GM21360 (cell line): Measurements from ENCODE around the gene PLXNA4.

ENCODE experiments used
- ATAC-seq: cut with Tn5 transposase; IDR thresholded peaks from one replicate; pipeline ENCODE4 v1.9.1; 2021; ENCODE audit warnings: mild to moderate bottlenecking, moderate library complexity; ENCODE audit not compliant: unreplicated experiment

PLXNA4 gene

DNA sequence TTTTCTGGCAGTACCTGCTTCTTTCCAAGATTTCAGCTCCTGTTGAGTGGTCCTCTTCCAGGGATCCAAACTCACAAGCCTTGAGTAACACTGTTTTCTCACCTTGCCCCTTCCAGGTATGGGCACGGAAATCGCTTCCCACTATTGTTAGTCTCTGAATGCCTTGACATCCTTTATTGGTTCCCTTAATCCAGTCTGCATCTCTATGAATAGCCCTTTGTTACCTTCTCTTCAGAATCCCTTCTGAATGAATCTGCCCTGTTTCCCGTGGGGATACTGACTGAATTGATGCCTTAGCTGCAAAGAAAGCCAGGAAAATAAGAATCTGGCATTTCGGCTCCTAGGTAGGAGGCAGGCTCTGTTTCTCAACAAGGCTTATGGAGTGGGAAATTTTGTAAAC lies 467.7 kb downstream of the PLXNA4 start:
- no peak for ATAC-seq

DNA sequence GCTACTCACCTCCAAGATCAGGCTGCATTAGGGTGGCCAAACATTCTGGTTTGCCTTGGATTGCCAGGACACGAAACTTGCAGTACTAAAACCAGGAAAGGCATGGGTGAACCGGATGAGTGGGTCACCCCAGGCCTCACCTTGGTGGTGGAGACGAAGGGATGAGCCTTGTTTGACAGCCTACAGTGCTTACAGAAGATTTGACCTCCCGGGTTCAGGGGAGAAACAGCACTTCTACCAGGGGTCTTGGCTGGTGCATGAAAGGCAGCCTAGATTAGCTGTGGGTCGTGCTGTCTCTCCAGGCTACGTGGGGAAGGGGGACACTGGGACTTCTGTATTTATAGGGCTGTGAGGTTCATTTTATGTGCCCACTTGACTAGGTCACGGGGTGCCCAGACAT lies 469.8 kb downstream of the PLXNA4 start:
- ATAC-seq: no peak

DNA sequence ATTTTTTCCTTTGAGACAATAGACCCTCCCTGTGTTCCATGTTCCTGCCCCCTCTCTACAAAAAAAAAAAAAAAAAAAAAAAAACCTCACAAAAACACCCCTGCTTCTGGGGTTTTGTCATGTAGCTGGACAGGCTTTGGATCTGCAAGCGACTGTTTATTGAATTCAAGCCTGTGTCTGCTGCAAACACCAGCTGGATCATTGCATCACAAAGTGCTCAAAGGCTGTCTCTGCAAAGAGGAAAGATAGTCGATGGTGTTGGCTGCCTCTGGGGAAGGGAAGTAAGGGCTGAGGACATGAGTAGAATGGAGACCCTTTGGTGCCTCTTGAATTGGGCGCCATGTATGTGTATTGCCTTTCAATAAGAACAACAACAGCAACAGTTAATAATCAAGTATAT lies 471.2 kb downstream of the PLXNA4 start:
- ATAC-seq: no peak

DNA sequence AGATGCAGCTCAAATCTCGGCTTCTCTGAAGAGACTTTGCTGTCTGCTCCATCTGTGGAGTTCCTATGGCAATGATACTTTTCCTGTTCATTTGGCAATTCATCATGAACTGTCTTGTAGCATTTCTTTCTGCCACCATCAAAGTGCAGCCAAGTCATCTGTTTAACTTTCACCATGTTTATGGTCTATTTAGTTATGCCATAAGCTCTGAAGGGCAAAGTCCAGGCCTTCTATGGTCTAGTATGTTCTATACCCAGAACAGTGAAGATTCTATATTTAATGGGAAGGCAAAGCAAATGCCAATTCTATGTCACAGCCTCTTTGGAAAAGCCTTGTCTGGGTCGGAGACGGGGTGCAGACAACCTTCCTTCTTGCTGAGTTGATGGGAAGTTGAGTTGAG lies 472.6 kb downstream of the PLXNA4 start:
- no peak for ATAC-seq

DNA sequence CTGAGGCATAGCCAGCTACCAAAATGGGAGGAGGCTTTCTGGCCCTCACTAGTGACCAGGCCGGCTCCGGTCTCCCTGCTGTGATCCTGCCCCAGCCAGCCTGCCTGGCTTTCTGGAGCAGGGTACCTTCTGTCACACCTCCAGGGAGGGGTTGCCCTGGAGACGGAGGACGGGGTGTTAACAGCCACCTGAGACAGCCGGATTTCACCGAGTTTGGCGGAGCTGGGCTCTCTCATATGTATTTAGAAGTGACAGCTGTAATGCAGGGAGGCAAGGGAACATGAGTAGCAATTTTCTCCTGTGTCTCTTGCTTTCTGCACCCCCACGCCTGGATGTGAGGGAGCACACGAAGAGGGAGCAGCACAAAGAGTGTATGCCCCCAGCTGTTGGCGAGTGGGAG lies 473.3 kb downstream of the PLXNA4 start:
- no peak for ATAC-seq

DNA sequence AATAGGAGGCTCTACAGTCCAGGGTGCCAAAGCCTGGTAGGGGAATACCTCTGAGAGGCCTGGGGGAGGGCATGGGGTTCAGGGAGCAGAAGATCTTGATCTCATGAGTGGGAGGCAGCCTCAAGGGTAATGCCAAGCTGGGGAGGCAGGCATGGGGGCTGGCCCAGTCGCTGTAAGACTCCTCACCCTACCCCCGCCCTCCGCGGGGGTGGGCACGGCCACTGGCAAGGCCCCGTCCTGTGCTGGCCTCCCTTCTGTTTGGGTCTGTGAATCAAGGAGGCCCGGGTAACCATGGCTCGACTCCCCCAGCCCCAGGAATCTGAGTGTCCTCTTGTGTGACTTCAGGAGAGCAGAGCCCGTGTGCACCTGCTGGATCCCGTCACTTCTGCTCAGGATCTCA lies 473.9 kb downstream of the PLXNA4 start:
- no peak for ATAC-seq

DNA sequence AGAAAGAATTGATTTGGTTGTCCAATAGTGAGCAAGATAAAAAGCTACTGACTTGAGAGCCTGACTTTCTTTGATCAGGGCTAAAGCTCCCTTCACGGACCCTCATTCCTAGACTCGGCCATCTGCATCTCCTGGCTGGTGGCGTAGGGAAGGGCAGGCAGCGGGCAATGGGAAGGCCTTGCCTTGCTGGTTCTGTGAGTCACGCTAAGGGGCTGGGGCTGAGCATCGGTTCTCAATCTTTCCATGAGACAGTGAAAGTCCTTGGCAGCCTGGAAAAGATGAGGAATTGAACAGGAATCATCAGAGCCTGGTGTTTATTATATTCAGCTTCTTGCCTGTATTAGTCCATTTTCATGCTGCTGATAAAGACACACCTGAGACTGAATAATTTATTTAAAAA lies 475.3 kb downstream of the PLXNA4 start:
- no peak for ATAC-seq

DNA sequence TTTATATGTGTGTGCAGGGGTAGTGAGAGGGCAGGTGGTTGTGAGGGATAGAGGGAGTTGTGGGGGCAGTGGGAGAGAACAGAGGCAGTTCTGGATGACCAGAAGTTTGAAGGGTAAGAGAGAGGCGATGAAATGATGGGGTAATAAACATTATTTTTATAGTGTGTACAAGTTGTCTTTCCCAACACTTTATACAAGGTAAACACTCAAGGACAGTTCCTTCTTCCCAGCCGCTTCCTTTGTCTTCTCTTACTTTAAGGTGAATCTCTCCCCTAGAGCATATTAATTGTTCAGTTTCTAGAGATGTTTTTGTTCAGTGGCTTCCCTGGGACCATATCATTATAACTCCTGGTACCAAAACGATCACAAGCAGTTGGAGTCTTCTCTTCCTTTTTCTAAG lies 475.8 kb downstream of the PLXNA4 start:
- ATAC-seq: no peak

DNA sequence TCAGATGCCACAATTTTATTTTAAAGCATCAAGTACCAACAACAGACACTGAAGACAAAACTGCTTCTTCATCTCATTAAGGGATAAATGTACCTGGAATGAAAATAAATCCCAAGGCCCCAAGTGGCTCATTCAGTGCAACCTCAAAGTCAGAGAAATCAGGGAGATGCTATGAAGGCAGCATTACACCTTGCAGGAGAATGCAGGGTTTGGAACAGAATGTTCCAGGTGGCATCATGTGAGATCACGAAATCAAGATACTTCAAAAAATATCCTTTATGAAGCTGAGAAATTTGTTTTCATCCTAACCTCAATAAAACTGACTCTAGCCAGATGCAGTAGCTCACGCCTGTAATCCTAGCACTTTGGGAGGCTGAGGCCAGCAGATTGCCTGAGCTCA lies 477.1 kb downstream of the PLXNA4 start:
- ATAC-seq: no peak

DNA sequence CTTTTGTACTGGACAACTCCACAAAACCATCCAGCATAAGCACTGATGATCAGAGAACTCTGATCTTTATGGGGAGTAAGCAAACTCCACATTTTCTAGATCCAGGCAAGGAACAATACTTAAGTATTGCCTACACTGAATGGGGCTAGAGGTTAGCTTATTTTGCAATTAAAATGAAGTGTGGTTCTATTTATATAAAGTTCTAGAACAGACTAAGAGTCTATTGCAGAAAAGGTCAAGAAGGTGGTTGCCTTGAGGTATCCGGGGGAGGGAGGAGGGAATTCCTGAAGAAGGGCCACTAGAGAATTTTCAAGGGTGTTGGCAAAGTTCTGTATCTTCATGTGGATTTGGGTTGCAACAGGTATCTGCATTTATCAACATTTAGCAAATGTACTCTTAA lies 477.9 kb downstream of the PLXNA4 start:
- ATAC-seq: no peak

DNA sequence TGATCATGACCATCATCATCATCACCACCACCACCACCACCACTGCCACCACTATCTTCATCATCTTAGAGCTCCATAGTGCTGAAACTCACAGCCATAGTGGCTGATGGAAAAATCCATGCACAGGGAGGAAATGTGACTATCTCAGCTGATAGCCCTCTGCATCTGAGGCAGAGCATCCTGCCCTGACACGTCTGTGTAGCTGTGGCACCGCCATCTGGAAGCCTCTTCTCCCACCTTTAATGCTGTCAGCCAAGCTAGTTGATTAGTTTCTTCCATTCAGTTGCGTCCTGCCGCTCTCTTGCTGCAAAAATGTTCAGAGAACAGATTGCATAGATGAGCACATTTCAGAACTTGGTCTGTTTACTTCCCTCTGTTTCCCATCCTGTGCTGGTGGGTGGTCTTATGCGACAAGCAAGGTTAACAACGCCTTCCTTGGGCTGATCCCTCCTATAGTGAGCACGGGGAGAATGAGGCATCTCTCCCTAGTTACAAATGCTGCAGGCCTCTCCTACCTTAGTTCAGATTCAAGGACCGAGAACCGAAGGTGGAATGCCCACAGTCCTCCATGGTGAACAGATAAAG lies 478.6 kb downstream of the PLXNA4 start:
- no peak for ATAC-seq

DNA sequence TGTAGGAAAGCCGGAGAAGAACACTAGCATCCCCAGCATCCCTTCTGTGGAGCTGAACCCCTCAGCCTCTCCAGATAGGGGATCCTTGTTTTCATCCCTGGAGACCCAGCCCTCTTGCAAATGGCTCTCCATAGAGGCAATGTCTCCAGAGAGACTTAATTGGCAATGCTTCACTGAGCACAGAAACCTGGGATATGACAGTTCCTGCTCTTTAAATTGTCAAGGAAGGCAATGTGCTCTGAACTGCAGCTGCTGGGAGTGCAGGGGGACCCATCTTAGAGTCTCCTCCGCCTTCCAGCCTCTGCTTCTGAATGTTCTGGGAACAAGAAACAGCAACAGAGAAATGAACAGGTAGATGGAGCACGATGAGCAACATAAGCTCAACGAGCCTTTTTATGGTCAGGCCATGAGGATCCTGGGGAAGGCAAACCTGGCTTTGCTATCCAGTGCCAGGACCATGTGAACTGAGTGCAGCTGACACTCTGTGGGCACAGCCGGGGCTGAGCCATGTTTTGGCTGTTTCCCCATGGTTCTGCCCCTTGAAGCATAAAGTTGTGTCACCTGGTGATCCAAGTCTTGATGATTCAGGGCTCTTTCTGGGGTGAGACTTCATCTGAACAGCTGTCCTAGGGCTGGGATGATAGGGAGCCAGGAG lies 481.0 kb downstream of the PLXNA4 start:
- no peak for ATAC-seq

DNA sequence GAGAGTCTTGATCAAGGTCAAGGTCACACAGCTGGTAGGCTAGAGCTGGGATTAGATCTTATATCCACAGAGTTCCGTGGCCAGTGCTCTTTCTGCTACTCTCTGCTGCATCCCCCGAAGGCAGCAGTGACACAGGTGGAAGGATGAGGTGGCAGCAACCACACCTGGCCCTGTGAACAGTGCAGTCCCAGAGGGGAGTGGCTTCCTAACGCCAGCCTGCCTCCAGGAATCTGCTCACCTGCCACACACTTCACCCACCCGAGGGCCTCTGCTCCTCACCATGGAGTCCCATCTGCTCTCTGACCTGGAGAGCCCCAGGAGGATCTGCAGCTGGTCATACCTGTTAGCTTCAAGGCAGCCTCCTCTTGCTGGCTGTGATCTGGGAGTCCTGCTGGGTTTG lies 484.2 kb downstream of the PLXNA4 start:
- no peak for ATAC-seq

DNA sequence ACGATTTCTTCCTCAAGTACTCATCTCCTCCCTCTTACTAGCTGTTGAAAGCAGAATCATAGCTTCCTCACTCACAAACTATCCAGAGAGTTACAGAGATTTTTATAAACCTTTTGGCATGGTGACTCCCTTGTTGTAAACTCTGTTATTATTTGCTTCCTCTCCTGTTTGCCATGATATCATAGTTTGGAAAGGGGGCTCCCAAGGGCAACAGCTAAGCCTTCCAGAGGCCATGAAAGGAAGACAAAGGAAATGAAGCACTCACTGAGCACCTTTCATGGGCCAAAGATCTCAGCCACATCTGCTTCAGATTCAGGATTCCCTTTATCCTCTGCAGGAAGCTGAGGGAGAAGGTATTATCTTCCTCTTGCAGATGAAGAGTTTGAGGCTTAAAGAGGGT lies 484.6 kb downstream of the PLXNA4 start:
- no peak for ATAC-seq

DNA sequence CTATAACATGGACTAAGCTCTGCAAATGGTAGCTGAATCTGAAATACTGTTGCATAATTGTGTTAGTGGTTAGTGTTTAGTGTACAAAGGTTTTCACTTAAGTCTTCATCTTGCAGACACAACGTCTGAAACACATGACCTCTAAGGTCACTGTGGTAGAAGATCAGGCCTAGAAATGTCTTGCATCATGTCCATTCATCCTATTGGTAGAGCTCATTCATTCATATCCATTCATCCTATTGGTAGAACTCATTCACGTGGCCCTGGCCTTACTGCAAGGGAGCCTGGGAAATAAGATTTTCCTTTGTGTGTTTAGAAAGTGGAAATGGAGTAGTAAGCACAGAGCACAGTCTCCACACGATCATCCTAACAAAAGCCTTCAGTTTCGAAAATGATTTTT lies 485.8 kb downstream of the PLXNA4 start:
- ATAC-seq: no peak

DNA sequence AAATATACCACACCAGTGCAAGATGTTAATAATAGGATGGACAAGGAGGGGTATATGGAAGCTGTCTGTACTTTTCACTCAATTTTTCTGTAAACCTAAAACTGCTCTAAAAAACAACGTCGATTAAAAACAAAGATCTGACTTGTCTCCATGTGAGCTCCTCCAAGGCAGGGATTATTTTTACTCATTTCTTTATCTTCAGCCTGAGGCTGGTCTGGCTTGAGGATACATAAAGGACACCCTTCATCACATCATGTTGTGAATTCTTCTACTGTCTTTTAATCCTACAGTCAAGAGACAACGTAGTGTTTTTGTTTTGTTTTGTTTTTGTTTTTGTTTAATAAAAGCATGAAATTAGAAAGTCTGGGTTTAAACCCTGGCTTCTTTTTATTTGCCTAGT lies 486.9 kb downstream of the PLXNA4 start:
- no peak for ATAC-seq

DNA sequence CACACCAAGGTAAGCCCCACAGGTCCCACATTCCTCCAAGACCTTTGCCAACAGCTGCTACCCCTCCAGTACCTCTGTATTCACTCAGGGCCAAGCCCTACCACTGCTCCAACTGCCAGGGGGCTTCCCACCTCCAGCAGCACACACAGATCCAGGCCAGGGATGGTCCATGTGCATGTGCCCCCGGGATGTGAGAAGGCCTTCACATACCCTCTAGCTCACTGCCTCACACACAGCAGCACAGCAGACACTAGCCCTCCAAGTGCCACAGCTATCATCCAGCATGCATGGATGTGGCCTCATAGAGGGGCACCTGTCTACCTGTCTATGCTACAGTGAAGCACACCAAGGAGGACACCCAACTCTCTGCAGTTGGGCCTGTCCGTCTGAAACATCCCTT lies 488.8 kb downstream of the PLXNA4 start:
- no peak for ATAC-seq

DNA sequence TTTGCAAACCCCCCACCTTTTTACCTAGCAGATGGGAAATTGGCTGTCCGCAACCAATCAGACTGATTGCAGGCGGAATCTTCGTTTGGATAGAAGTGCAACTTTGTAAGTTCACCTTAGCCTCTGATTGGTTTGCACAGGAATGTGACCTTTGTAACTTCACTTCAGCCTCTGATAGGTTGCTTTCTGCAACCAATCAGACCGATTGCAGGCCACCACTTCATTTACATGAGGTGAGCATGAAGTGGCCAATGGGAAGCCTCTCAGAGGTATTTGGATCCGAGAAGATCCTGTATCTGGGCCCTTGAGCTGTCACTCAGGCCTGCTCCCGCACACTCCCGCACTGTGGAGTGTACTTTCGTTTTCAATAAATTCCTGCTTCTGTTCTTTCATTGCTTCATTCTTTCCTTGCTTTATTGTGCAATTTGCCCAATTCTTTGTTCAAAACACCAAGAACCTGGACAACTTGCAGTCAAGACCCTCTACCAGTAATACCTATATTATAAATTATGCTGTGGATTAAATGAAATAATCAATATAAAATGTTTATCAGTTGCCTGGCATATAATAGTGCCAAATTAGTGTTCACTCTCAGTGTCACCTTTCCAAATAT lies 491.4 kb downstream of the PLXNA4 start:
- ATAC-seq: no peak

DNA sequence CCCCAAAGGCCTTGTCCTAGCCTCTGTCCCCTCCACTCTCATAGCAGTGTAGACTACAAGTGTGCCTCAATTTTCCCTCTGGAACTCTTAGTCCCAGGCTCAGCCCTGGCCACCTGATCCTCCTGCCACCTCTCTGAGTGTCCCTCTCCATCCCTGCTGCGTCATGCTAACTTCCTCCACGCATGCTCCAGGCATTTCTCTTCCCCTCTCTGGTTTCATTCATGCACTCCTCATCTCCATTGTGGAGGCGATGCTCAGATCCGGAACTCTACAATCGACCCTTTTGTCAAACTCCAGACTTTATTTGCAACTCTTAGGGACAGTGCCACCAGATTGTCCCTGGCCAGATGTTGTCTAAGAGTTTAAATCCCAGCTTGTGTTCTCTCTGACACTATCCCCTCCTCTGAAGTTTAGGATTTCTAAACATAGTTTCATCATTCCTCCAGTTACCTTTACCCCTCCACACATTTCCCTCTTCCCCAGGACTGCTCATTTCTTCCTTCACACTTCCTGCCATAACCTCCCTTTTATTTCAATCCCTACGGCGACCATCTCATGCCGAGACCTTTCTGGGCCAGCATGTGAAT lies 492.6 kb downstream of the PLXNA4 start:
- no peak for ATAC-seq

DNA sequence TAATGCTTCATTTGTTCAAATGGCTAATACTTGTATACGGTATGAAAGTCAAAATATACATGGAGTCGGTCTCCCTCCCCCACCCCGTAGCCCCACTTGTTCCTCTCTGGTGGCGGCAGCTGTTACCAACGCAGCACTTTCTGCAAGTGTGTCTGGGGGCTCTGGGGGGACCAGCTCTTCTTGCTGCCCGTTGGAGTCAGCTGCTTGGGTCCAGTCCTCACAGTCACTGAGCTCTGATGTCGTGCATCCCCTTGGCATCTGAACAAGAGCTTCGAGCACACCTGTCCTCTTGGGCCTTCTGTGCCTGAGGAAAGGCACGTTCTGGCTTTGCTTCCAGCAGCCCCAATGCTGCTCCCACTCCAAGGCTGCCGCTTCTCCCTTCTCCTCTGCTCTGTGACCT lies 493.1 kb downstream of the PLXNA4 start:
- ATAC-seq: no peak

DNA sequence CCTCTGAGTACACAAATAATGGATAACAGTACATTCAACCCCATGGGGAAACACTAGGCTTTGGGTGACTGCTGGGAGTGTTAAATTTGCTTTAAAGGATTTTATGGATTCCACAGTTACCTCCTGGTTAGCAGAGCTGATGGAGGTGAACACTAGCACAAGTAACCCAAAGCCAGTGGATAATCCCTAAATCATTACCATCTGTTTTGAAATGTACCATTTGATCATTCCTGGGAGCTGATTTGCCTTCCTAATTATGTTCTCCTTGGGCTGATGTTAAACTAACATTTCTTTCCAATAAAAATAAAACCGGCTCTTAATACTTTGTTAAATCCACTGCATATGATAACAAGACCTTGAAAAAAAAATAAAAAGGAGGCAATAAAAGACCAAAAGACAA lies 493.9 kb downstream of the PLXNA4 start:
- no peak for ATAC-seq

DNA sequence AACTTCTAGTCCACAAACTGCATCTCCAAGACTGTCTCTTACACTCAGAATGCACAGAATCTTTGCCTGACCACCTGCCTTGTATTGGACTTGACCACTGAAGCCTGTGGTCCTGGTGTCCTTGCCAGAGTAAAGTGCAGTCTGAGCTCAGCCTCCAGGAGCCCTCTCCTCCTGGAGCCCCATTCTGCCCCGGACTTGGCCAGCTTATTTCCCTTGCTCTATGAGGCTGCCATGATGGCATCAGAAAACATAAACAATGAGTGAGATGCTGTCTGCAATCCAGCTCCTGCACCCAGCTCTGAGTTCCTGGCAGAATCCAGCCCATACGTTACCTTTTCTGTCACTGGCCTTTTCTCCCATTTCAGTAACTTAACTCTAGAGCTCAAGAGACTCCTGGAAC lies 494.6 kb downstream of the PLXNA4 start:
- no peak for ATAC-seq
